NCI-H446 (cell line): Measurements from ENCODE around the gene CPNE5.

Source experiments
- DNase-seq, 2 experiments: peaks; one replicate each; lab custom pipeline; 2025; lab: John Stamatoyannopoulos, UW

Gene CPNE5

DNA sequence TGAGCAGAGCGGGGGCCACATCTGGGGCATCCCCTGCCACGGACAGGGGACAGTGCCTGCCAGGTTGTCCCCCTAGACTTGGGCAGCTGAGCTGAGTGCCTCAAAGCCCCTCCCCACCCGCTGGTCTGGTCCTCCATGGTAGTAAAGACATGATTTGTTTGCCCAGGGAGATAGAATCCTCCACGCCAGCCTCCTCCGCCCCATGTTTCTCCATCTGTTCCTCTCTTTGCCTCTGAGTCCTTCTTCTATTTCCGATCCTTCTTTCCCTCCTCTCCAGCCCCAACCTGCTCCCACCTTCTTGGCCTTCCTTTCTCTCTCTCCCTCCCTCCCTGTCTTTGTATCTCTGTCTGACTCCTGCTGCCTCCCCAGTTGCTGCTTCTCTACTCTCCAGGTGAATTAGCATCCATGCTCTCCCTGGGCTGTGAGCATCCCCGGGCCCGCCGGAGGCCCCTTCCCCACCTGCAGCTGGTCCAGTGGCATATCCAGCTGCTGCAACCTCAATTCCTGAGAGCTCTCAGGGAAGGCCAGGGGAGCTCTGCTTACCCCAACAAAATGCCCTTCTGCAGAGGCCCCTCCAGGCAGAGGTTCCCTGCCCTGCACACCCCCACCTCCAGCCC is 45.8 kb downstream of the CPNE5 start:
- no peak for DNase-seq

GRCh38 chr6:36791521-36792135 is 47.6 kb downstream of the CPNE5 start:
- no peak for DNase-seq

GRCh38 chr6:36791085-36791484 is 48.2 kb downstream of the CPNE5 start:
- DNase-seq: no peak

- no peak for DNase-seq
Measured at GRCh38 chr6:36788768-36789167, 50.5 kb downstream of the CPNE5 start.

- no peak for DNase-seq
Measured at GRCh38 chr6:36788186-36788585, 51.1 kb downstream of the CPNE5 start.

- no peak for DNase-seq
Measured at GRCh38 chr6:36787210-36787609, 52.0 kb downstream of the CPNE5 start.

DNA sequence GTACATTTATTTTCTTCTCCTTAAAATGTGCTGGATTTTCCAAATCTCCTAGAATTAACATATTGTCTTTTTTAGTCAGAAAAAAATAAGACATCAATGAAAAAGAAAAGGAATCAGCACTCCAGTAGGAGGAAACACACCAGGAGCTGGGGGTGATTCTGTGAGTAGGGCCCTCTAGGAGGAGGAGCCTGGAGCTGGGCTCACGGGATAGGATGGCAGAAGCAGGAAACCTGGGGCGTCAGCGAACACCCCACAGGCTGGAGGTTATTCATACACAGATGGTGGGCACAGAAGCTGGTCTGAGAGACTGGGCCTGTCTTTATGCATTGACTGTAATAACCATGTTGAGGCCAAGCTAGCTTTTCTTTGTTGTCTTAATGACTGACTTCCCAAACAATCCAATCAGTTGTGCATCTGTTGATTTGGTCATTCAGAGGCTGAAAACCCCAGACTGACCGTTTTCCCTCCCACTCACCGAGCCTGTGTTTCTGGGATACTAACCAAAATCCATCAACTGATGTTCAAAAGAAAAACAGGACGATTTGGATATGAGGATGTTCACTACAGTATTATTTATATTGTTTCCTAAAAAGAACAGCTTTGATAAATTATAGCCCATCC is 53.1 kb downstream of the CPNE5 start:
- DNase-seq: no peak

- no peak for DNase-seq
Measured at GRCh38 chr6:36784376-36784636, 54.9 kb downstream of the CPNE5 start.

DNA sequence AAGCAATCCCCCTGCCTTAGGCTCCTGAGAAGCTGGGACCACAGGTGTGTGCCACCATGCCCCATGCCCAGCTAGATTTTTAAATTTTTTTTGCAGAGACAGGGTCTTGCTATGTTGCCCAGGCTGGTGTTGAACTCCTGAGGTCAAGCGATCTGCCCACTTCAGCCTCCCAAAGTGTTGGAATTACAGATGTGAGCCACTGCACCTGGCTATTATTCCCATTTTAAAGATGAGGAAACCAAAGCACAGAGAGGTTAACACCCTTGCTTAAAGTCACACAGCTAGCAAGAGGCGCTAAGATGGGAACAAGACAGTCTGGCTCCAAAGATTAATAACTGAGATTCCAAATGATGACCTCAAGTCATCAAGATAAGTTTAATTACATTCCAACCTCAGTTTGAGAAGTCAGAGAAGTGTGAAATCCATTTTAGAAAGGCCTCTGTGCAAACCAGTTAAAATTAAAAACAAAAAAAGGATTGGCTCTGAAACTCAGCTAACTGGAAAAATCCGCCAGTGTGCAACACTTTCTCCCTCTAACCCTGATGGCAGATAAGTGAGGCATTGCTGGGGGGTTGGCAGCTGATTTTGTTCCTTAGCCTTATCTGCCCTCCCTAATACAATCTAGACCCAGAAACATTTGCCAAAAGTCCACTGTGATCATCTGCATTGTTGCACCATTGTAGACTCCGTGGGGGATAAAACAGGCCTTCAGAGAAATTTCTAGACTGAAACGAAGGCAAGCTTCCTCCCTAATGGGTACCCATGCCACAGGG is 55.5 kb downstream of the CPNE5 start:
- DNase-seq: no peak

DNA sequence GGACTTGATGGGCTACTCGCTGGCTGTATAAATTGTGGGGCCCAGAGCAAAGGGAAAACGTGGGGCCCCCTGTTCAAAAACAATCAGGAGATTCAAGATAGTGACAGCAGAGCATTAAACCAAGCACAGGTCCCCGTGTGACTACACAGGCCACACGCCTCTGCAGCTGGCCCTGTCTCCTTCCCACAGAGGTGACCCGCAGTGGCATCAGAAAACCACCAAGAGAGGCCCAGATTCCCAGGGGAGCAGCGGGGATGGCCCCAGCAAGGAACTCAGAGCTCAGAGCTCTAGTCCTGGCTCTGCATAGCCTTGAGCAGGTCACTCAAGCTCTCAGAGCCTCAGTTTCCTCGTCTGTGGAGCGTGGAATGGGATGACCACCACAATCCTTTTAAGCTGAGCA is 57.6 kb downstream of the CPNE5 start:
- DNase-seq: no peak

DNA sequence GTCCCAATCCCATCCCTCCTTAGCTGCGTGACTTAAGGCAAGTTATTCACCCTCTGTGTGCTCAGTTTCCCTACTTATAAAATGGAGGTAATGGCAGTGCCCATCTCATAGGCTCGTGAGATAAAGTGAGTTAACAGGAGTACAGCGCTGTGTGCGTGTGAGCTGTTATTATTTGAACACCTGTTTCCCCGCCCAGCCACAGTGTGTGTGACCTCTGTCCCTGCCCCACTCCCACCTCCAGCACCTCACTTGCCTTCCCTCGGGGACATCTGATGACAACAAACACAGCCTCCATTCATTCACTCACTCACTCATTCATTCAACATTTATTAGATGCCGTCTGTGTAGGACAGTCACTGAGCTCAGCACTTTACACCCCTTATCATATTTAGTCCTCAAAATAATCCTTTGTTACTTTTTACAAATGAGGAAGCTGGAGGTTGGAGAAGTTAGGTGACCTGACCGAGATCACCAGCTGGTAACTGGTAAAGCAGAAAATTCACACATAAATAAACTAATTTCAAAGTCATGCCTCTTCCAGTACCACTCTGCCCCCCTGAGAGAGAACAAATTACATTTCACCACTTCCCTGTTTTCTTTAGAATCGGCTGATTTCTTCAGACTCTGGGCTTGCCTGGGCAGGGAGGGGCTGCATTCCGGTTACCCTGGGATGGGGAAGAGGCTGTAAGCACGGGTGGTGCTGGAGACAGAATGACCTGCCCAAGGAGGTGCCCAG is 58.6 kb downstream of the CPNE5 start:
- no peak for DNase-seq

- no peak for DNase-seq
Measured at GRCh38 chr6:36779227-36779626, 60.0 kb downstream of the CPNE5 start.

DNA sequence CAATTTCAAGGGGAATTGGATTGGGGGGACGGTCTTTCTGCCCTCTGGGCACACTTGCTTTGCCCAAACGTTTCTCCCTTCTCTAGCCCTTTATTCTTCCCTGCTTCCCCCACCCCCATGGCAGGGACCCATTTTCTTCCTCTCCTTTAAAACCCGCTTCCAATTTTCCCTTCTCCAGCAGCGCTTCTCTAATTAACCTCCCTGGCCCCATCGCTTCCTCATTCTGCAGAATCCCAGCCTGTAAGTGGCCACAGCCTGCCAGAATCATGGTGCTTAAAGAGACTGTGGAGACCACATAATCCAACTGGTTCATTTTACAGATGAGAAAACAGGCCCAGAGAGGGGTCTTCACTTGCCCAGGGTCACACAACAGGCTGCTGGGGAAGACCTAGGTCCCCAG is 61.4 kb downstream of the CPNE5 start:
- DNase-seq: no peak

GRCh38 chr6:36776167-36776566 is 63.1 kb downstream of the CPNE5 start:
- no peak for DNase-seq

DNA sequence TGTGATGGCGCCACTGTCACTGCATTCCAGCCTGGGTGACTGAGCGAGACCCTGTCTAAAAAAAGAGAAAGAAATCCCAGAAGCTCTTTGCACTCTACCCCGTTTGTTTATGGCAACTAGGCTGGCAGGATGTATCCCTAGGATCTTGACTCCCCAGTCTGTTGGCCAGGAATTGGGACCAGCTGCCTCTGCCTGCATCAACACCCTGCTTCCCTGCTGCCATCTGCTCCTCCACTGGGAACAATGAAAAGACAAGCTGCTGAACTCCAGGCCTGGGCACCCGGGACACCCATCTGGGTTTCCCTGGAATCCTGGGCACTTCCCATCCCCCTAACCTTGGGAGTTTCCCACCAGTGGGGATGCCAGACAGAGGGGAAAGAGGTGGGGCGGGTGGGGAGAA is 64.9 kb downstream of the CPNE5 start:
- DNase-seq: peak; percentile 63 to 87

GRCh38 chr6:36772397-36772796 is 66.8 kb downstream of the CPNE5 start:
- DNase-seq: no peak

DNA sequence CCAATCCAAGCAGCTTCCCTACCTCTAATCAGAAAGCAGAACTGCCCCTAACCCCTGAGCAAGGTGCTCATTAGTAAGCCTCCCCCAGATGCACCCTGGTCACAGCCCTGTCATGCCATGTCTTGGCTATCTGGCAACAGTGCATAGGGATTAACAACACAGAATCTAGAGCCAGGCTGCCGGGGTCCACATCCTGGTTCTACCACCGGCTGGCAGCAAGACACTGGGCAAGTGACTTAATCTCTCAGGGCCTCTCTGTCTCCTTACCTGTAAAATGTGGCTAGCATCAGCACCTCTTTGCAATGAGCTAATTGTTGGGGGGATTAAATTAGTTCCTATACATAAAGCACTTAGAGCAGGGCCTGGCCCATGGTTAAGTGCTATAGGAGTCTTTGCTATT is 68.1 kb downstream of the CPNE5 start:
- no peak for DNase-seq

- no peak for DNase-seq
Measured at GRCh38 chr6:36769676-36770499, 69.4 kb downstream of the CPNE5 start.

- no peak for DNase-seq
Measured at GRCh38 chr6:36769183-36769675, 70.0 kb downstream of the CPNE5 start.

- DNase-seq: no peak
Measured at GRCh38 chr6:36766399-36766945, 72.8 kb downstream of the CPNE5 start.
